Aorta (tissue), 5 donors: ENCODE measurements around the gene ANXA6. TPM values are rescaled to one million over a fixed set of nuclear protein-coding genes. Genes with fewer than 3 reads are reported as not detected.

Experiments
- ATAC-seq: fragments of 200-7000 bp; cut with Tn5 transposase; one replicate; pipeline ENCODE4 v1.9.1; 2022; ENCODE audit warnings: moderate library complexity; ENCODE audit not compliant: low FRiP score
- DNase-seq, 2 donors: peaks; one replicate each; pipeline ENCODE4 v3.0.0-alpha.2; 2020
- H3K27ac ChIP-seq, 2 donors: one replicate each; pipeline ENCODE4 v1.5.1; 2013; ENCODE audit warnings: low read length in 2 of 2, mild to moderate bottlenecking in 2 of 2, moderate library complexity in 2 of 2, control low read depth in 1 of 2, inconsistent platforms in 1 of 2, low read depth in 1 of 2
- H3K27me3 ChIP-seq, 2 donors: one replicate each; pipeline ENCODE4 v1.6.1; 2013; ENCODE audit warnings: control low read depth in 1 of 2, low read length in 1 of 2, mild to moderate bottlenecking in 1 of 2, moderate library complexity in 1 of 2; ENCODE audit not compliant: insufficient read depth in 2 of 2, control insufficient read depth in 1 of 2
- H3K36me3 ChIP-seq, 2 donors: one replicate each; pipeline ENCODE4 v1.6.1; 2013; ENCODE audit warnings: control low read depth in 1 of 2, low read length in 1 of 2, mild to moderate bottlenecking in 1 of 2; ENCODE audit not compliant: insufficient read depth in 2 of 2, control insufficient read depth in 1 of 2
- H3K4me1 ChIP-seq, 2 donors: one replicate each; pipeline ENCODE4 v1.6.1; 2013; ENCODE audit warnings: low read length in 2 of 2, control low read depth in 1 of 2, mild to moderate bottlenecking in 1 of 2, moderate library complexity in 1 of 2; ENCODE audit not compliant: insufficient read depth in 2 of 2, control insufficient read depth in 1 of 2
- H3K4me3 ChIP-seq, 2 donors: one replicate each; pipeline ENCODE4 v1.5.1; 2013; ENCODE audit warnings: low read length in 2 of 2, control low read depth in 1 of 2, mild to moderate bottlenecking in 1 of 2
- H3K9me3 ChIP-seq: one replicate; pipeline ENCODE4 v1.6.1; 2013; ENCODE audit warnings: mild to moderate bottlenecking, low read length; ENCODE audit not compliant: control insufficient read depth
- WGBS, 2 donors: extraction: QIAGEN DNeasy Blood & Tissue Kit; methylation state at CpG; one replicate each; pipeline ENCODE4 v1.1.7; 2013; 5-methylcytosine and 5-hydroxymethylcytosine counted together
- intact Hi-C, 2 donors: fragments of 100-400 bp; cut with DNase I; formaldehyde crosslinking; loops; one replicate each; pipeline versions ENCODE4 v1.14.2 to v1.15.0; 2022
- polyA plus RNA-seq, 2 donors: library from polyadenylated mRNA; stranded (reverse); fragments of 200-250 nt; gene quantifications; one replicate each; pipeline ENCODE4 v1.2.3, GENCODE V29; 2013
- total RNA-seq, 2 donors: library from RNA; stranded (reverse); fragmentation: NEBNext Ultra II Directional; extraction: Animal tissue kit (Norgen Biotek cat#: 25700); gene quantifications; one replicate each; pipeline ENCODE4 v1.2.1, GENCODE V29; 2021
- donor health status: healthy with polysubstance abuse.
- donor health status: Bipolar disorder and iron deficiency.
- donor health status: DM: no; HTN: no; CAD: no.
- donor health status: DM: no; HTN: no; CAD: no.
- donor health status: DM: yes; HTN: yes; CAD: no.

The ANXA6 gene
- total and polyA plus RNA-seq, 4 donors, result 93.4 to 284 (median 232) TPM

GRCh38 chr5:151051066-151051930 lies 106.3 kb downstream of the ANXA6 start:
- Histone ChIP-seq H3K9me3 (no peaks in the 10 kb centered on the region), H3K27ac (no peak overlapping the region), H3K27me3 (no peaks in the 10 kb centered on the region), H3K4me1 (no peaks in the 10 kb centered on the region), H3K4me3 (no peak overlapping the region), H3K36me3 (peaks cover 0 to 4% of the 10 kb centered on the region in 2 donors)
- intact Hi-C loops, result loop anchor here in 1 of 2 donors (1.0 kb wide), 2 partner anchors 64 to 113 kb away; no protein-coding TSS in a partner anchor
- peak; percentile 86 for ATAC-seq
- DNase-seq, result peak; percentile 89 to 93
- WGBS, 2 donors, result 61 to 66% methylated on average over 6 of the region's 6 CpGs

Other genes with a start within 250 kb of the ANXA6 start
- 1,000 to 10,000 TPM in 1 of 2 donors, 100 to 1,000 TPM in 1; 694 to 1,257 TPM for gene GPX3, start 137.2 kb downstream of the ANXA6 start, total RNA-seq
- gene GPX3, start 137.2 kb downstream of the ANXA6 start, polyA plus RNA-seq, result 100 to 1,000 TPM; 514 to 520 TPM
- gene TNIP1, start 76.7 kb downstream of the ANXA6 start, total RNA-seq, result 100 to 1,000 TPM in 1 of 2 donors, 10 to 100 TPM in 1; 83.3 to 105 TPM
- gene TNIP1, start 76.7 kb downstream of the ANXA6 start, polyA plus RNA-seq, result 10 to 100 TPM; 63.3 to 80.3 TPM
- gene CCDC69, start 66.3 kb upstream of the ANXA6 start, total RNA-seq, result 10 to 100 TPM; 51.9 to 70.7 TPM
- 10 to 100 TPM in 1 of 2 donors, 1 to 10 TPM in 1; 9.8 to 37.2 TPM for gene CCDC69, start 66.3 kb upstream of the ANXA6 start, polyA plus RNA-seq
- 10 to 100 TPM; 25.0 to 32.7 TPM for gene GM2A, start 95.4 kb upstream of the ANXA6 start, total RNA-seq
- gene GM2A, start 95.4 kb upstream of the ANXA6 start, polyA plus RNA-seq, result 10 to 100 TPM; 13.7 to 17.2 TPM
- not detected for gene SLC36A3, start 146.0 kb upstream of the ANXA6 start, total RNA-seq
- gene SLC36A3, start 146.0 kb upstream of the ANXA6 start, polyA plus RNA-seq, result not detected
- gene SLC36A2, start 189.8 kb upstream of the ANXA6 start, total RNA-seq, result not detected
- gene SLC36A2, start 189.8 kb upstream of the ANXA6 start, polyA plus RNA-seq, result not detected